Epithelial cell of proximal tubule (primary cell): Measurements from ENCODE around the gene ANO4. TPM values are rescaled to one million over a fixed set of nuclear protein-coding genes. Genes with fewer than 3 reads are reported as not detected.

Experiments used
- DNase-seq: peaks from one replicate; pipeline ENCODE4 v3.0.0-alpha.2; 2011; ENCODE audit warnings: low read depth
- H3K4me3 ChIP-seq: 2 replicates; pipeline ENCODE4 v1.5.1; 2011; ENCODE audit warnings: low read depth, mild to moderate bottlenecking, low read length
- total RNA-seq: library from RNA; depleted of rRNA; stranded (reverse); fragments of >200 nt; gene quantifications from 2 replicates; pipeline ENCODE4 v1.2.3, GENCODE V29; 2015
- TF ChIP-seq, protein P1 (sequence below): conservative IDR thresholded peaks from 2 replicates; pipeline ENCODE4 v1.5.1; 2012; ENCODE audit warnings: low read depth, mild to moderate bottlenecking, low read length

Gene ANO4
- total RNA-seq, 1 donor from 2014 or later, result 0.86 TPM

DNA sequence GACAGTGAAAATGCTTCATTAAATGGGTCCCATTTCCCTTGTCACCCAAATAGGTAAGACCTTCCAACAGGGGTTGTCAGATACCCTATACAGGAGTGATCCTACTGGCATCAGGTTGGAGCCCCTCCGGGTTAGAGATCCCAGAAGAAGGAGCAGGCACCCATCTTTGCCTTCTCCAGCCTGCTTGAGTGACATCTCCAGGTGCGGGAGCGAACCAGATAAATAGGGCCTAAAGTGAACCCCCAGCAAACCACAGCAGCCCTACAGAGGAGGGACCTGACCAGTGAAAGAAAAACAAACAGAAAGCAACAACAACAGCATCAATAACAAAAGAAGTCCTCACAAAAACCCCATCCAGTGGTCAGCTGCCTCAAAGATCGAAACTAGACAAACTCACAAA is 233.2 kb downstream of the ANO4 start:
- H3K4me3 ChIP-seq, result no peak overlapping the region
- no peak for DNase-seq
- TF ChIP-seq, protein P1, sequence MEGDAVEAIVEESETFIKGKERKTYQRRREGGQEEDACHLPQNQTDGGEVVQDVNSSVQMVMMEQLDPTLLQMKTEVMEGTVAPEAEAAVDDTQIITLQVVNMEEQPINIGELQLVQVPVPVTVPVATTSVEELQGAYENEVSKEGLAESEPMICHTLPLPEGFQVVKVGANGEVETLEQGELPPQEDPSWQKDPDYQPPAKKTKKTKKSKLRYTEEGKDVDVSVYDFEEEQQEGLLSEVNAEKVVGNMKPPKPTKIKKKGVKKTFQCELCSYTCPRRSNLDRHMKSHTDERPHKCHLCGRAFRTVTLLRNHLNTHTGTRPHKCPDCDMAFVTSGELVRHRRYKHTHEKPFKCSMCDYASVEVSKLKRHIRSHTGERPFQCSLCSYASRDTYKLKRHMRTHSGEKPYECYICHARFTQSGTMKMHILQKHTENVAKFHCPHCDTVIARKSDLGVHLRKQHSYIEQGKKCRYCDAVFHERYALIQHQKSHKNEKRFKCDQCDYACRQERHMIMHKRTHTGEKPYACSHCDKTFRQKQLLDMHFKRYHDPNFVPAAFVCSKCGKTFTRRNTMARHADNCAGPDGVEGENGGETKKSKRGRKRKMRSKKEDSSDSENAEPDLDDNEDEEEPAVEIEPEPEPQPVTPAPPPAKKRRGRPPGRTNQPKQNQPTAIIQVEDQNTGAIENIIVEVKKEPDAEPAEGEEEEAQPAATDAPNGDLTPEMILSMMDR, result no peak

DNA sequence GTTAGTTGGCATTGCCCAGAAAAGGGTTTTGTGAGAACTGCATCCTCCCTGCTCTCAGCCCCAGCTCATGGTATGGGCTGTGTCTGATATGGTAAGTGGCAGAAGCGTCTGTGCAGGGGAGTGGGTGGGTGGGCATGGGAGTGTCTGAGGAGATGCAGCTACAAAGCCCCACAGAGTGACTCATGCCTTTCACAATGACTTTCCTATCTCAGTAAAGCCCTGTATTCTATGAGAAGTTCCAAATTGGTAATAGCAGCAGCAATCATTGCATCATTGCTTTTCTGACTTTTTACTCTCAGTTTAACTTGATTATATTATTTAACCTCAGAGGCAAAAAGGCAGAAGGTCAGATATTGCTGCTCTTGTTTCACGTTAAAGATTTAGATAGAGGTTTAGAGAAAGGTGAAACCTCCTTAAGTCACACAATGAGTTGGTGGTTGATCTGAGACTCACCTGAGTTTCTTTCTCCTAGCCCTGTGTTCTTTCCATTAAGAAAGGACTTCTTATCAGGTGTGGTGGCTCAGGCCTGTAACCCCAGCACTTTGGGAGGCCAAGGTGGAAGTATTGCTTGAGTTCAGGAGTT is 243.8 kb downstream of the ANO4 start:
- no peak overlapping the region for H3K4me3 ChIP-seq
- TF ChIP-seq, protein P1, result no peak
- no peak for DNase-seq

DNA sequence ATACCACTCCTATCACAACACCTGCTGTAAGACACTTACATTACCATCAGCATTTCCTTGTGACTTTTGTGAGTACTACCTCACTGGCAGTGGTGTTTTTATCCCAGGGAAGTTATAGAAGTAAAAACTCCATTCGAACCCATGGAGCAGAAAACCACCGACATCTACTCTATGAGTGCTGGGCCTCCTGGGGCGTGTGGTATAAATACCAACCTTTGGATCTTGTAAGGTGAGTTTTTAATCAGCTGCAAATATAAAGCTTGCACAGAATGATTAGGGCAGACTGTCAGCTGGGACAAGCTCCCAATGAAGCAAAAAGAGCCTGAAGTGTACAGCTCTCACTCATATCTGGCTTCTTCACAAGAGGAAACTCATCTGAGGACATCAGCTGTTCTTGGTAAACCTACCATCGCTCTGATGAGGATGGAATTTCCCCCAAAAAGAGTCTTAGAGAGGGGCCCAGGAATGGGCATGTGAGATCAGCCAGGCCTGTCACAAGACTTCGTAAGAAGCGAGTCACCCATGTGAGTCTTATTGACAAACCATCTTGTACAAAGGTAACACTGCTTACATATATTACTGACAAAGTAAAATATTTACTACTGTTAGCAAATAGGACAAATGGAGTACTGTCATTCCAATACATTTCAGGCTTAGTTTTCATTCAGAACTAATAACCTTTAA is 245.4 kb downstream of the ANO4 start:
- H3K4me3 ChIP-seq, result no peak overlapping the region
- DNase-seq, result peak; percentile 74
- TF ChIP-seq, protein P1, result no peak

DNA sequence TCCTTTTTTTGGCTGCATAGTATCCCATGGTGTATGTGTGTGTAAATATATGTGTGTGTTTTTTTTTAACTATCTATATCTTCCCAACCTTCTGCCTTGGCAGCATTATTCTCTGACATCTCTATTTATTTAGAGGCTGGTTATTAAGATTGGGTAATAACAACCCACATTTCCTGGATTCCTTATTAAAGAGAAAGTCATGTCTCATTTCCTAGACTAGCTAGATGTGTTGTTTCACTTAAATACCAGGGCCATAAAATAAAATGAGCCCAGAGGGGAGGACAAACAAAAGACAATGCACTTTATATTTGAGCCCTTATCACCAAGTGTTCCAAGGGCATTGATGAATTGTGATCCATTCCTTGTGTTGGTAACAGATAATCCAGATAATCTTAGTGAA is 246.4 kb downstream of the ANO4 start:
- DNase-seq, result no peak
- TF ChIP-seq, protein P1, result no peak

DNA sequence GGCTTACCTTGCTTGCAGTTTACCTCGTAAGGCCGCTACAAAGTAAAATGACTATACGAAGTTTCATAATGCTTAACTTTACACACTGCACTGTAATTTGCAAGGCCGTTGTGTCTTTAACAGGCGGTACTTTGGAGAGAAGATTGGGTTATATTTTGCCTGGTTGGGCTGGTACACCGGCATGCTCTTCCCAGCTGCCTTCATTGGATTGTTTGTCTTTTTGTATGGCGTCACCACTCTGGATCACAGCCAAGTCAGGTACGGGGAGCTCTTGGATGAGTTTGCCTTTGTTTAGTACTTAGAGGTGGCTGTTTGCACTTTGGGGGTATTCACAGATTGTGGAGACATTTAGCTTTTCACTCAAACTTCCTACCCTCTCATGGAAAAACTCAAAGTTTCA is 247.6 kb downstream of the ANO4 start:
- no peak overlapping the region for H3K4me3 ChIP-seq
- TF ChIP-seq, protein P1, result no peak
- no peak for DNase-seq

More for the DNA sequence above, 246.4 kb downstream of the ANO4 start:
- no peak overlapping the region for H3K4me3 ChIP-seq

DNA sequence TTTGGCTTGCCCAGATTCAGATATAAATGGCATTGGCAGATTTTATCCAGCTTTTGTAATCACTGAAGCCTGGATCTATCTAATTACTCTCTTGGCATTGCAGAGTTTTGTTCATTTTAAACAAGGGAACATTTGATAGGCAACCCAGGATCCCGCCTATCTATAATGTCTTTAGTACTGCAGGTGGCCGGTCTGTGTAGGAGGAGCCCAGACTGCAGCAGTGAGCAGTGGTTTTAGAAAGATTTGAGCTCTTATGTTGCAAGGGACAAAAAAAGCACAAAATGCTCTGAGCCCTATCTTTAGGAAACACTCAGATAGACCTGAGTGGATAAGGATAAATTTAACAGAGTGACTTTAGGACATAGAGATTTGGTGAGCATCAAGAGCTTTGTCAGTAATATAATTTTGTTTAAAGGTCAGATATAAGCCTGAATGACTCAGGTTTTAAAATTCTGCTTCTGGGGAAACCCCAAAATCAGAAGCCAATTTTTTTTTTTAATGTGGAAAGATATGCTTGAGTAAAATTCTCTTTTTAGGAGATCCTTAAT is 250.0 kb downstream of the ANO4 start:
- no peak overlapping the region for H3K4me3 ChIP-seq
- TF ChIP-seq, protein P1, result no peak
- no peak for DNase-seq
